ENCODE measurements around the gene FUCA2.
"Not testable (repeated sequence)": the region's sequence is repeated elsewhere in the genome, so short reads cannot be mapped to it uniquely, and the experiment has no call there.

The FUCA2 gene

DNA sequence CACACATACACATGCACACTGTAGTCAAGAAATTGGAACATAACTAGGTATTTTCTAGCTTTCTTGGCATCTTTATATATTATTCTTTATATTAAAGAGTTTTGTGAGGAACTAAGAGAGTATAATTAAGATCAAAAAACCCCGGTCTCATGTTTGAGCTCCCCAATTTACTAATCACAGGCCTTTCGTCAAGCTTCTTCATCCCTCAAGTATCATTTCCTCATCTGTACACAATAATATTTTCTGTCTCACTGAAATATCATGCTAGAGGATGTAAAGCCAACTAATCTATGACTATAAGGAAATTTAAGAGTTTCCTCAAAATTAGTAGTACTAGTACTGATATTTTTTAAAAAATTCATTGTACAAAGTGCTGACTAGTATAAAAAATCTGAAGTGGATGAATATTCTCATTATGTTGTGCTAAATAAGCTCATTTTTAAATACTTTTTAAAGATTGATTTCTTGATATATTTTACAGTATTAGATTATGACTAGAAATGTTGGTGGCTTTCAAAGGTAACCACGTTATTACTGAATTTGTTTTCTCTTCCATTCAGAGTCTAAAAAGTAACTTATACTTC, 32.9 kb downstream of the FUCA2 start:
- H3K4me3 ChIP-seq (ENCODE audit: insufficient read length, low read depth) = no peak overlapping the region
- TF ChIP-seq YY1 (IDR thresholded peaks at IDR 0.05; ENCODE audit: insufficient read depth, insufficient read length) = no peak
- TF ChIP-seq ZNF274 (IDR thresholded peaks at IDR 0.05; ENCODE audit: low read depth, low read length) = no peak
- TF ChIP-seq SUZ12 (IDR thresholded peaks at IDR 0.05; ENCODE audit: extremely low read depth, insufficient read depth, insufficient read length) = no peak
- DNase-seq (ENCODE audit: low read depth, low spot score) = no peak
- H3K4me1 ChIP-seq (ENCODE audit: insufficient read depth, insufficient read length) = no peaks in the 10 kb centered on the region
- H3K36me3 ChIP-seq (ENCODE audit: insufficient read depth, insufficient read length, low read length) = peaks cover 5% of the 10 kb centered on the region
- H3K9me3 ChIP-seq (ENCODE audit: insufficient read depth, low read length) = no peaks in the 10 kb centered on the region
- no peak overlapping the region for H3K9ac ChIP-seq (ENCODE audit: insufficient read length, low read depth)
- H3K27me3 ChIP-seq (ENCODE audit: insufficient read depth, insufficient read length) = no peaks in the 10 kb centered on the region

DNA sequence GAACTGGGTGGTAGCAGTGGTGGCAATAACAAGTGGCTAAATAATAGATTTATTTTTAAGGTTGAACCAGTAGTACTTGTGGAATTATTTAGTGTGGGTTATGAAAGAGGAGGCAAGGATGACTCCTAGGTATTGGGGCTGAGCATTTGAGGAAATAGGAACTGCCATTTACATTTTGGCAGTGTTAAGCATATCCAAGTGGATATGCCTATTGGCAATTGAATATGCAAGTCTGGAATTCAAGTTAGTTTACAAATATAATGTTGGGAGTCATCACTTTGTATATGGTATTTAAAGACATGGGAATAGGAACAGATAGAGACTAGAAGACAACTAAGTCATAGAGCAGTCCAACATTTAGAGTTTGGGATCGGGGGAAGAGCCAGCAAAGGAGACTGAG, 35.0 kb downstream of the FUCA2 start:
- no peak overlapping the region for H3K9ac ChIP-seq (ENCODE audit: insufficient read length, low read depth)
- H3K4me3 ChIP-seq (ENCODE audit: insufficient read length, low read depth) = no peak overlapping the region
- H3K36me3 ChIP-seq (ENCODE audit: insufficient read depth, insufficient read length, low read length) = peaks cover 5% of the 10 kb centered on the region
- no peaks in the 10 kb centered on the region for H3K27me3 ChIP-seq (ENCODE audit: insufficient read depth, insufficient read length)
- H3K4me1 ChIP-seq (ENCODE audit: insufficient read depth, insufficient read length) = no peaks in the 10 kb centered on the region
- H3K9me3 ChIP-seq (ENCODE audit: insufficient read depth, low read length) = no peaks in the 10 kb centered on the region
- DNase-seq (ENCODE audit: low read depth, low spot score) = no peak
- no peak for TF ChIP-seq SUZ12 (IDR thresholded peaks at IDR 0.05; ENCODE audit: extremely low read depth, insufficient read depth, insufficient read length)
- no peak for TF ChIP-seq YY1 (IDR thresholded peaks at IDR 0.05; ENCODE audit: insufficient read depth, insufficient read length)
- no peak for TF ChIP-seq ZNF274 (IDR thresholded peaks at IDR 0.05; ENCODE audit: low read depth, low read length)

DNA sequence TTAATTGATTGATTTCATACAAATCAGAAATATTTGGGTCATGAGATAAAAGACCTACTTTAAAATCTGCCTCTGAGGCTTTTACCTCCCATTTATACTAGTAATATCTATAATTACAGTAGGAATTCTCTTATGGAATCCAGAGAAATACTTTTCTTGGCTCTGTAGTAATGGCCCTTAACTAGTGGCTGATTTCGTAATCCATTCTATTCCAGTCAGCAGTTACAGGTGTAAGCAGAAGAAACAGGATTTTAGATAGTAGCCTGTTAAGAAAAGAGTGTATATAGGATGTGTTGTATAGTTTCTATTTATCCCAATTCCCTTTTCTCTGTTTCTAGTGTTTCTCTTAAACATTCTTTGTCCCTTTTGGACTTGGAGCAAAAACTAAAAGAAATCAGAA, 39.7 kb downstream of the FUCA2 start:
- Histone ChIP-seq H3K27me3 (ENCODE audit: insufficient read depth, insufficient read length) (no peaks in the 10 kb centered on the region), H3K4me3 (ENCODE audit: insufficient read length, low read depth) (no peak overlapping the region), H3K9ac (ENCODE audit: insufficient read length, low read depth) (no peak overlapping the region), H3K9me3 (ENCODE audit: insufficient read depth, low read length) (no peaks in the 10 kb centered on the region), H3K36me3 (ENCODE audit: insufficient read depth, insufficient read length, low read length) (peaks cover 5% of the 10 kb centered on the region), H3K4me1 (ENCODE audit: insufficient read depth, insufficient read length) (no peaks in the 10 kb centered on the region)
- TF ChIP-seq ZNF274 (IDR thresholded peaks at IDR 0.05; ENCODE audit: low read depth, low read length) = no peak
- TF ChIP-seq SUZ12 (IDR thresholded peaks at IDR 0.05; ENCODE audit: extremely low read depth, insufficient read depth, insufficient read length) = no peak
- TF ChIP-seq YY1 (IDR thresholded peaks at IDR 0.05; ENCODE audit: insufficient read depth, insufficient read length) = no peak
- no peak for DNase-seq (ENCODE audit: low read depth, low spot score)

DNA sequence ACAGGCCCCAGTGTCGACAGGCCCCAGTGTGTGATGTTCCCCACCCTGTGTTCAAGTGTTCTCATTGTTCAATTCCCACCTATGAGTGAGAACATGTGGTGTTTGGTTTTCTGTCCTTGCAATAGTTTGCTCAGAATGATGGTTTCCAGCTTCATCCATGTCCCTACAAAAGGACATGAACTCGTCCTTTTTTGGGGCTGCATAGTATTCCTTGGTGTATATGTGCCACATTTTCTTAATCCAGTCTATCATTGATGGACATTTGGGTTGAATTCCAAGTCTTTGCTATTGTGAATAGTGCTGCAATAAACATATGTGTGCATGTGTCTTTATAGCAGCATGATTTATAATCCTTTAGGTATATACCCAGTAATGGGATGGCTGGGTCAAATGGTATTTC, 42.7 kb downstream of the FUCA2 start:
- H3K4me1 ChIP-seq (ENCODE audit: insufficient read depth, insufficient read length); H3K4me3 ChIP-seq (ENCODE audit: insufficient read length, low read depth); H3K9ac ChIP-seq (ENCODE audit: insufficient read length, low read depth); H3K27me3 ChIP-seq (ENCODE audit: insufficient read depth, insufficient read length); H3K9me3 ChIP-seq (ENCODE audit: insufficient read depth, low read length); DNase-seq (ENCODE audit: low read depth, low spot score); H3K36me3 ChIP-seq (ENCODE audit: insufficient read depth, insufficient read length, low read length): not testable (repeated sequence)

DNA sequence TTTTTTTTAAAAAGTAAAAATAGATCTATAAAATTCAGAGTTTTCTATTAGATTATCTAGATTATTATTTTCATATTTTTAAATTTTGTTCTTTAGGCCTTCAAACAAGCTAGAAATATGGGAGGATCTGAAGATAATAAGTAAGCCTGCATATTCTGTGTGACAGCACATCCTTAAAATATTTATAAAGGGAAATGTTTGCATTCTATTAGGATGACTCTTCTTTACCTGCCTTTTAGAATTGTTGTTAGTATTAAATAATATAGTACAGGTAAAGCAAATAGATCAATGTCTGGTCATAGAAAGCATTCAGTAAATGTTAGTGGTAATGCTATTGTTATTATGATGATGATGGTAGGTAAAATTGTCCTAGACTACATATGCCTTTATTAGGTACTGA, 43.5 kb downstream of the FUCA2 start:
- Histone ChIP-seq H3K4me3 (ENCODE audit: insufficient read length, low read depth) (no peak overlapping the region), H3K4me1 (ENCODE audit: insufficient read depth, insufficient read length) (no peaks in the 10 kb centered on the region), H3K27me3 (ENCODE audit: insufficient read depth, insufficient read length) (no peaks in the 10 kb centered on the region), H3K9ac (ENCODE audit: insufficient read length, low read depth) (no peak overlapping the region), H3K9me3 (ENCODE audit: insufficient read depth, low read length) (no peaks in the 10 kb centered on the region), H3K36me3 (ENCODE audit: insufficient read depth, insufficient read length, low read length) (peaks cover 4% of the 10 kb centered on the region)
- no peak for DNase-seq (ENCODE audit: low read depth, low spot score)
- TF ChIP-seq YY1 (IDR thresholded peaks at IDR 0.05; ENCODE audit: insufficient read depth, insufficient read length) = no peak

DNA sequence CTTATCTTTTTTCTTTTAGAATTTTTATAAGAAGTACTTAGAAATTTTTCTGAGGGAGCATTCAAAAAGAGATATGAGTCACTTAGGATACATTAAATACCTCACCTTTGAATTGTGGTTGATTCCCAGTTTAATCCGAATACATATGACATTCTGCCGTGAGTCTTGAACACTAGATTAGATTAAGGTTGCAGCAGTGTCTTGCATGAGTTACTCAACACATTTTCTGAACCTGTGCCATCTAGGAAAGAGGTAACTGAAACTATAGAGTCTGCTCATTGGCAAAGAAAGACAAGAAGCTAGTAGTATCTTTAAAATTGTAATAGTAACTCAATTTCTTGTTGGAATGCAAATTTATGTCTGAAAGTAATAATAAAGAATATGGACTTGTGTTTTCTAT, 46.0 kb downstream of the FUCA2 start:
- no peaks in the 10 kb centered on the region for H3K4me1 ChIP-seq (ENCODE audit: insufficient read depth, insufficient read length)
- peaks cover 14% of the 10 kb centered on the region for H3K36me3 ChIP-seq (ENCODE audit: insufficient read depth, insufficient read length, low read length)
- no peak overlapping the region for H3K4me3 ChIP-seq (ENCODE audit: insufficient read length, low read depth)
- H3K9ac ChIP-seq (ENCODE audit: insufficient read length, low read depth) = no peak overlapping the region
- H3K27me3 ChIP-seq (ENCODE audit: insufficient read depth, insufficient read length) = no peaks in the 10 kb centered on the region
- DNase-seq (ENCODE audit: low read depth, low spot score) = no peak
- H3K9me3 ChIP-seq (ENCODE audit: insufficient read depth, low read length) = no peaks in the 10 kb centered on the region
- no peak for TF ChIP-seq SUZ12 (IDR thresholded peaks at IDR 0.05; ENCODE audit: extremely low read depth, insufficient read depth, insufficient read length)

DNA sequence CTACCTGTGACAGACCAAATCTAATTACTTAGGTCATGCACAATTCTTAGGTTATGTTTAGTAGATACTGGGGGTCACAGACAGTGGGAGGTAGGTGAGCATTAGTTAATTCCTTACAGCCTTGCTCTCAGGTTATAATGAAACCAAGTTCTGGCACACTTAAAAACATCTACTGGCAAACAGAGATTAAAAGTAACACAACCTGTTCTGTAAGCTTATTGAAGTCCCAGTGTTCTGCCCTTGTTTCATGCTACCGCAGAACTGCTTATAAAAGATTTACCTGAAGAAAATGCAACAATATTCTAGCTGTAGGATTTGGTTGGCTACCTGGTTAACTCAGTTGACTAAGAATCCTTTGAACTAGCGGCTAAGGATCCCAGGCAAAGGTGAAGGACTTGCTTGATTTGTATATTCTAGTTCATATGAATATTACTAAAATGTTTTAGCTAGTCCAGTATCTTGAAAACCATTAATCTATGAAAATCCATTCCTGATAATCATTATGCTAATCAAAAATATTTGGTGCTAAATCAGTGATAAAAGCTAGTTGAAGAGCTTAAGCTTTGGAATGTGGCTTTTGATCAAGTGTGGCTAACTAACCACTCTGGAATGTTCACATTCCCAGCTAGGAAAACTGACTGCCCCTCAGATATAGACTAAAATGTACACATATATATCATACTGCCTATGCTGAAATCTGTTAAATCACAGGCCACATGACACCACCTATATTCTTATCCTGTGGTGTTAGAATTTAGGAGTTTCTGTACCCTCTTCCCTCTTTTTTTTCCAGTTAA, 53.8 kb downstream of the FUCA2 start:
- Histone ChIP-seq H3K9ac (ENCODE audit: insufficient read length, low read depth) (no peak overlapping the region), H3K4me1 (ENCODE audit: insufficient read depth, insufficient read length) (no peaks in the 10 kb centered on the region)
- no peak for TF ChIP-seq ZNF274 (IDR thresholded peaks at IDR 0.05; ENCODE audit: low read depth, low read length)
- no peak for TF ChIP-seq YY1 (IDR thresholded peaks at IDR 0.05; ENCODE audit: insufficient read depth, insufficient read length)
- TF ChIP-seq SUZ12 (IDR thresholded peaks at IDR 0.05; ENCODE audit: extremely low read depth, insufficient read depth, insufficient read length) = no peak

More for the DNA sequence above, 53.8 kb downstream of the FUCA2 start:
- Histone ChIP-seq H3K4me3 (ENCODE audit: insufficient read length, low read depth) (no peak overlapping the region), H3K9me3 (ENCODE audit: insufficient read depth, low read length) (no peaks in the 10 kb centered on the region), H3K27me3 (ENCODE audit: insufficient read depth, insufficient read length) (no peaks in the 10 kb centered on the region), H3K36me3 (ENCODE audit: insufficient read depth, insufficient read length, low read length) (peaks cover 12% of the 10 kb centered on the region)
- DNase-seq (ENCODE audit: low read depth, low spot score) = no peak

Measured in NT2/D1 (cell line).